Measurements from ENCODE around the gene RNU2-63P.

GRCh38 chr2:88053296-88053695, 36.9 kb upstream of the RNU2-63P start:
- no peak for TF ChIP-seq CTCF (IDR thresholded peaks at IDR 0.05; ENCODE audit: control extremely low read depth in 1 of 3, insufficient read depth in 1 of 3, low read depth in 1 of 3, low read length in 3 of 3)
- TF ChIP-seq POLR2A (IDR thresholded peaks at IDR 0.05; ENCODE audit: control extremely low read depth in 1 of 2, low read depth in 2 of 2, low read length in 2 of 2) = no peak
- TF ChIP-seq NRF1 (IDR thresholded peaks at IDR 0.05; ENCODE audit: low read depth, low read length) = no peak
- no peak for TF ChIP-seq TAF1 (IDR thresholded peaks at IDR 0.05; ENCODE audit: low read depth, low read length)
- no peak for TF ChIP-seq TCF12 (IDR thresholded peaks at IDR 0.05; ENCODE audit: low read depth, low read length)
- TF ChIP-seq CHD1 (IDR thresholded peaks at IDR 0.05; ENCODE audit: low read depth, low read length) = no peak

Measured in H1 (cell line).